Endothelial cell of umbilical vein (primary cell): ENCODE data around the gene BTN3A1. TPM values are rescaled to one million over a fixed set of nuclear protein-coding genes. Genes with fewer than 3 reads are reported as not detected.

Experiments
- BruUV-seq: library from RNA; stranded (reverse); fragments of 400-500 nt; replicated peaks from 2 replicates; lab custom pipeline; 2021; lab: Mats Ljungman, UMichigan
- CTCF ChIA-PET: fragments of 300-600, 350-600 bp; sonication (Branson Sonifier 250); formaldehyde crosslinking; loops from one replicate; lab custom pipeline; 2021; ENCODE audit warnings: antibody characterized with exemption, inconsistent platforms; lab: Charles Lee
- POLR2A ChIA-PET: fragments of 300-600, 350-600 bp; sonication (Branson Sonifier 250); formaldehyde crosslinking; loops from one replicate; lab custom pipeline; 2021; ENCODE audit warnings: antibody characterized with exemption, inconsistent platforms; lab: Charles Lee
- DNase-seq: peaks from one replicate; pipeline ENCODE4 v3.0.0-alpha.2; 2011; ENCODE audit warnings: low read depth, low spot score
- FAIRE-seq: peaks from 2 replicates; lab custom pipeline; 2011; peaks lifted over from hg19 to GRCh38; lab: Jason Lieb, UNC
- H2AFZ ChIP-seq: 2 replicates; pipeline ENCODE4 v1.6.0; 2012; ENCODE audit warnings: low read depth, low read length, control low read depth, inconsistent platforms
- H3K27ac ChIP-seq: 2 replicates; pipeline ENCODE4 v1.5.1; 2011; ENCODE audit warnings: low read depth, mild to moderate bottlenecking, control low read depth, low read length, moderate library complexity; ENCODE audit not compliant: insufficient read depth
- H3K27me3 ChIP-seq, 2 experiments: 2 replicates each; pipeline versions ENCODE4 v1.6.0 to v1.6.1; 2011; ENCODE audit warnings: low read length in 2 of 2, mixed read lengths in 1 of 2; ENCODE audit not compliant: control insufficient read depth in 2 of 2, insufficient read depth in 2 of 2
- H3K36me3 ChIP-seq, 2 experiments: 2 replicates in 1 of 2; 3 replicates in 1 of 2; pipeline ENCODE4 v1.5.1; 2011; ENCODE audit warnings: low read length in 2 of 2, mild to moderate bottlenecking in 1 of 2, moderate library complexity in 1 of 2; ENCODE audit not compliant: control insufficient read depth in 2 of 2, insufficient read depth in 2 of 2; ENCODE audit errors: extremely low read depth in 1 of 2
- H3K4me1 ChIP-seq: 3 replicates; pipeline ENCODE4 v1.5.1; 2011; ENCODE audit warnings: mild to moderate bottlenecking, low read length; ENCODE audit not compliant: control insufficient read depth, insufficient read depth; ENCODE audit errors: extremely low read depth
- H3K4me2 ChIP-seq: 2 replicates; pipeline ENCODE4 v1.6.1; 2011; ENCODE audit warnings: low read length, control low read depth, mixed read lengths; ENCODE audit not compliant: insufficient read depth
- H3K4me3 ChIP-seq, 3 experiments: fragments of 200-600 bp in 1 of 3; sonication (generic), shearing (Covaris generic) in 1 of 3; replicated peaks in 1 of 3; 2 replicates each; pipeline ENCODE4 v1.5.1; 2011 to 2016; ENCODE audit warnings: control low read depth in 3 of 3, low read length in 3 of 3, mild to moderate bottlenecking in 2 of 3, inconsistent platforms in 1 of 3, low read depth in 1 of 3, moderate library complexity in 1 of 3; ENCODE audit not compliant: insufficient read depth in 1 of 3
- H3K79me2 ChIP-seq: 2 replicates; pipeline ENCODE4 v1.6.0; 2012; ENCODE audit warnings: low read length, inconsistent platforms; ENCODE audit not compliant: control insufficient read depth, insufficient read depth
- H3K9ac ChIP-seq: replicated peaks from 2 replicates; pipeline ENCODE3; 2011; ENCODE audit warnings: low read length, control low read depth; ENCODE audit not compliant: insufficient read depth; ENCODE audit errors: extremely low read depth
- H3K9me1 ChIP-seq: replicated peaks from 3 replicates; pipeline ENCODE4 v1.6.0; 2011; ENCODE audit warnings: mild to moderate bottlenecking, low read length; ENCODE audit not compliant: control insufficient read depth, insufficient read depth; ENCODE audit errors: extremely low read depth
- H3K9me3 ChIP-seq: replicated peaks from 2 replicates; pipeline ENCODE4 v1.5.1; 2012; ENCODE audit warnings: low read length, inconsistent platforms; ENCODE audit not compliant: control insufficient read depth, insufficient read depth
- H4K20me1 ChIP-seq: replicated peaks from 2 replicates; pipeline ENCODE3; 2011; ENCODE audit warnings: mild to moderate bottlenecking, low read length; ENCODE audit not compliant: control insufficient read depth, insufficient read depth; ENCODE audit errors: extremely low read depth
- CTCF ChIP-seq, 2 donors: IDR thresholded peaks; 1 replicate in 1 of 2; 2 replicates in 1 of 2; pipeline ENCODE4 v1.5.1; 2011; ENCODE audit warnings: low read length in 2 of 2, mild to moderate bottlenecking in 2 of 2, moderate library complexity in 2 of 2, control low read depth in 1 of 2, inconsistent platforms in 1 of 2, low read depth in 1 of 2; ENCODE audit not compliant: insufficient read depth in 1 of 2; ENCODE audit errors: extremely low read depth in 1 of 2
- EZH2 ChIP-seq: IDR thresholded peaks from 2 replicates; pipeline ENCODE4 v1.6.1; 2012; ENCODE audit warnings: borderline replicate concordance, low read depth, mild to moderate bottlenecking, moderate library complexity, low read length, inconsistent platforms; ENCODE audit not compliant: severe bottlenecking
- FOS ChIP-seq: IDR thresholded peaks from 2 replicates; pipeline ENCODE4 v1.6.1; 2011; ENCODE audit warnings: mild to moderate bottlenecking, low read length, moderate library complexity, borderline replicate concordance; ENCODE audit not compliant: insufficient read depth
- GATA2 ChIP-seq: IDR thresholded peaks from 2 replicates; pipeline ENCODE4 v1.7.0; 2011; ENCODE audit warnings: low read depth, mild to moderate bottlenecking, moderate library complexity, mixed read lengths, low read length; ENCODE audit not compliant: insufficient read length, insufficient read depth
- JUN ChIP-seq: IDR thresholded peaks from 2 replicates; pipeline ENCODE4 v1.6.1; 2011; ENCODE audit warnings: borderline replicate concordance, low read depth; ENCODE audit not compliant: insufficient read length, insufficient read depth
- MAX ChIP-seq: IDR thresholded peaks from 2 replicates; pipeline ENCODE4 v1.6.1; 2011; ENCODE audit not compliant: insufficient read depth, insufficient read length
- MYC ChIP-seq: IDR thresholded peaks from one replicate; pipeline ENCODE4 v1.6.1; 2011; ENCODE audit warnings: mild to moderate bottlenecking, low read depth, low read length
- POLR2A ChIP-seq: IDR thresholded peaks from 2 replicates; pipeline ENCODE4 v1.6.1; 2012; ENCODE audit warnings: low read depth, mild to moderate bottlenecking, control low read depth, low read length
- POLR2AphosphoS5 ChIP-seq: IDR thresholded peaks from 2 replicates; pipeline ENCODE4 v1.6.1; 2012; ENCODE audit warnings: low read depth, mild to moderate bottlenecking, control low read depth, low read length, moderate library complexity; ENCODE audit not compliant: insufficient read depth
- dilution Hi-C: fragments of 300-500 bp; cut with MboI; formaldehyde crosslinking; loops from one replicate; pipeline ENCODE4 v1.15.0; 2019; ENCODE audit warnings: low sequenced_read_pairs; ENCODE audit not compliant: extremely low pct_ligation_motif_present
- intact Hi-C: fragments of 100-400 bp; cut with micrococcal nuclease; formaldehyde crosslinking; loops from one replicate; pipeline ENCODE4 v1.10.0; 2022
- polyA plus RNA-seq, 4 experiments: library from polyadenylated mRNA; depleted of rRNA in 3 of 4; stranded (reverse) in 3 of 4; unstranded in 1 of 4; fragments of >200 nt; gene quantifications; 2 replicates each; pipeline versions ENCODE4 v1.2.1 to v1.2.3, GENCODE V29; 2011 to 2012; ENCODE audit warnings: missing spikeins in 1 of 4
- total RNA-seq: library from RNA; stranded (reverse); gene quantifications from 2 replicates; pipeline ENCODE4 v1.2.3, GENCODE V29; 2021

The BTN3A1 gene
- total and polyA plus RNA-seq, 2 donors (not counting 3 experiments of a cell fraction or from before 2014, with no cell fraction given) = 7.6 to 12.1 TPM

GRCh38 chr6:26379292-26379691 is 22.8 kb upstream of the BTN3A1 start:
- POLR2A ChIA-PET = no interaction called here
- no peaks in the 10 kb centered on the region for H4K20me1 ChIP-seq
- H3K9ac ChIP-seq = no peak overlapping the region
- TF ChIP-seq EZH2 (no peak), FOS (no peak), MAX (no peak), POLR2A (no peak), GATA2 (no peak), POLR2AphosphoS5 (no peak), JUN (no peak), CTCF (IDR thresholded peaks at IDR 0.05; ENCODE audit: extremely low read depth in 1 of 2, insufficient read depth in 1 of 2, low read depth in 1 of 2, low read length in 2 of 2) (no peak), MYC (no peak)
- H3K4me2 ChIP-seq = no peak overlapping the region
- H3K79me2 ChIP-seq = no peaks in the 10 kb centered on the region
- no peak overlapping the region for H2AFZ ChIP-seq
- H3K36me3 ChIP-seq = no peaks in the 10 kb centered on the region
- DNase-seq (no peak), FAIRE-seq (peak; percentile 55)
- dilution Hi-C loops (no loop called here), intact Hi-C loops (no loop called here)
- CTCF ChIA-PET = no interaction called here
- H3K4me3 ChIP-seq = no peak overlapping the region
- H3K4me1 ChIP-seq = peaks cover 7% of the 10 kb centered on the region
- no TSS peak for BruUV-seq
- H3K27ac ChIP-seq = no peak overlapping the region
- no peaks in the 10 kb centered on the region for H3K27me3 ChIP-seq
- no peaks in the 10 kb centered on the region for H3K9me3 ChIP-seq
- H3K9me1 ChIP-seq = no peaks in the 10 kb centered on the region
